ENCODE data around the gene PRDM15.

Gene PRDM15

DNA sequence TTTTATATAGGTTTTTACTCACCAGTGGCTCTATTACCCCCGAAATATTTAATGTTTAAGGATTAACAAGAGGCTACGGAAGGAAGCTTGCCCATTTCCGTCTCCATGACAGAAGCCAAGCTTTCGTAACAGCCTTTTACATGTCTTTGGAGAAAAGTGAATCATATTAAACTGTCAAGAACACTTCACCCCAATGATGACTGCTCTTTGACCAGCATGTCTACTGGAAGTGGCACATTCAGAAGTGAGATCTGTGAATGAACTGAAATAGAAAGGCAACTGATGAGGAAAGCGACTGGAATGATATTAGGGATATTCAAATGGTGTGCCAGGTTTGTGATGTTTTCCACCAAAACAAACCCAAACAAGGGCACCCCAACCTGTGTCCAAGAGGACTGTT, 8.5 kb upstream of the PRDM15 start:
- DNase-seq (ENCODE audit: low read depth in 3 of 3, low spot score in 1 of 3), result no peak

GRCh38 chr21:41886328-41886727, 7.2 kb upstream of the PRDM15 start:
- no peak for DNase-seq (ENCODE audit: low read depth in 3 of 3, low spot score in 1 of 3)

DNA sequence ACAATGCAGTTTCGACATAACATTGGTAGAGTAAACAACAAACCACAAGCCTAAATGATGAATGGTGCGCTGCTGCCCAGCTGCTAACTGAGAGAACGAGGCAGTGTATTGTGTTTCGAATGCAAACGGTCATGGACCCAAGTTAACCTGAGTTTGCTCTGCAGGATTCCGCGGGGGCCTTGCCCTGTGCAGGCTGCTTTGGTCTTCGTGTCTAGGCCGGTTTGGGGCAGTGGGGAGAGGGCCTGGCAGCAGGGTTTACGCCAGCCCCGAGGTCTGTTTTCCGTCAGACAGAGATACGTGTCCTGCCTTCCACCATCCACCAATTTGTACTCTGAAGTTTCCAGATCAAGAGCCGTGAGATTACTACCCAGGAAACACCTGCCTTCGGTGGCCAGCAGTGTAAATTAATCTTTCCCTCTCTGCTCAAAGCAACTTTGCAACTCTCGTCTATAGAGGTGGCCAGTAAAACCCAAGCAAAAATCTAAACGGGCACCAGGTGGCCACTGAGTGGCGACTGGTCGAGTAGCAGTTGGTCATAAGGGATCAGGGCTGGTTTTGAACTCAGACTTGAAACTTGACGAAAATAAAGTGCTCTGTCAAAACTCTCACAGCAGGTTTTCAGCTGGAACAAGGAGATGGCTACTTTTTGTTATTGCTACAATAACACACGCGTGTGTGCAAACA, 6.3 kb upstream of the PRDM15 start:
- DNase-seq (ENCODE audit: low read depth in 3 of 3, low spot score in 1 of 3), result no peak

GRCh38 chr21:41884501-41885030, 5.4 kb upstream of the PRDM15 start:
- DNase-seq (ENCODE audit: low read depth in 3 of 3, low spot score in 1 of 3), result no peak

GRCh38 chr21:41883582-41883981, 4.4 kb upstream of the PRDM15 start:
- no peak for DNase-seq (ENCODE audit: low read depth in 3 of 3, low spot score in 1 of 3)

DNA sequence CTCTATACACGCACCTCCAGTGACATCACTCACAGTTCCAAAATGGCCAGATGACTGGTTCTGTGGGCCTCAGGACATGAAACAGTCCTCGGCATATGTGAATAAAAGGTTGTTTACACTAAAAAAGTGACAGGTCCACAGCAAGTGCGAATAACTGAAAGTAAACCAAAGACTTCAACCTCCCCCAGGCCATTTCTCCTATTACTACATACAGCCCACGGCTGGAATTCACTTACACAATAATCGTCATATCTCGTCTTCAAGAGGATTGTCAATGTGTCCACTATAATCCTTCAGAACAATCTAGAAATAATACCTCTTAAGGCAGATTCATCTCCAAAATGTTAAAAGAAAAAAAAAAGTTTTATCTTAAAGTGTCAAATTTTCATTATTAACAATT, 1.9 kb upstream of the PRDM15 start:
- no peak for DNase-seq (ENCODE audit: low read depth in 3 of 3, low spot score in 1 of 3)

GRCh38 chr21:41880153-41880552, 1.0 kb upstream of the PRDM15 start:
- DNase-seq (ENCODE audit: low read depth in 3 of 3, low spot score in 1 of 3), result no peak

- DNase-seq (ENCODE audit: low read depth in 3 of 3, low spot score in 1 of 3), result peak; percentile 35 to 64 (median 58)
These were observed 334 bp downstream of the PRDM15 start for GRCh38 chr21:41878831-41879189.

- DNase-seq (ENCODE audit: low read depth in 3 of 3, low spot score in 1 of 3), result peak in 1 of 3 donors; percentile 21
These were observed 978 bp downstream of the PRDM15 start for GRCh38 chr21:41877901-41878830.

DNA sequence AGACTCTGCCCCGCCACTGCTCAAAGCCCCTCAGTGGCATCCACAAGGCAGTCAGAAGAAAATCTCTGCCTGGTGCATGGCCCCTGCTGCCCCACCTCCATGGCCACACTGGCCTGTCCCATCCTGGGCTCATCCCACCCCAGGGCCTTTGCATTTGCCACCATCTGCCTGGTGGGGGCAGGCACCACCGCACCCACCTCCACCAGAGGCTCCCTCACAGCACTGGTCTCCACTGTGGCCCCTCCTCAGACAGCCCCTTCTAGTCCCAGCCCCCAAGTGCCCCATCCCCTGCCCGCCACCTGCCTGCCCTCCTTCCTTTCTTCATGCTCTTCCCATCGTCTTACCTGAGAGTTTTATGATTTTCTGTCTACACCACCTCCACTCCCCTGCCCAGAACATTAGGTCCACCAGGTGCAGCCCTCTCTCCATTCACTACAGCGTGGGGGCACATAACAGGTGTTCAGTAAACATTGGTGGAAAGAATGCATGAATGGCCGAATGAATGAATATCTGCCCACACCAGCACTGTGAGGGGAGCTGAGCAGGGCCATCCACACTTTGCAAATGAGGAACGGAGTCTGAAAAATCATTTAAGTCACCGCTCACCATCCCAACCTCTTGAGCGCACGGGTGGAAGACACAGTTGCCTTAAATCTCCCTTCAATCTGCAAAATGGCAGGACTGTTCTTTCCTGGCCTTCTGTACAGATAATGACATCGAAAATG, 2.1 kb downstream of the PRDM15 start:
- DNase-seq (ENCODE audit: low read depth in 3 of 3, low spot score in 1 of 3), result no peak

DNA sequence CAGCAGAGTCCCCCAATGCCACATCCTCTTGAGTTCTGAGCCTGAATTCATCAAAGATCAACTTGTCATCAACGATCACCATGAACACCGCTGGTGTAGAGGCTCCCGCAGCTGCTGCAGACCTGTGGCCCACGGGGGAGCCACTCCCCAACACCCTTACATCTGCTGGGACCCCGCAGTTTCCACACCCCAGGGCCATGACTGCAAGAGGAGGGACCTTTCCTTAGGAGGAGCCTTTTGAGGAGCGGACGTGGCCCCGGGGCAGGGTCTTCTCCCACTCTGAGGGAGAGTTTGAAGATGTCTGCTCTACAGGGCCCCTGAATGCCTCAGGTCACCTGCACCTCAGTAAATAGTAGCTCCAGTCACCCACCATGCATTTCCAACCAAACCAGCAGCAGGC, 2.7 kb downstream of the PRDM15 start:
- DNase-seq (ENCODE audit: low read depth in 3 of 3, low spot score in 1 of 3), result no peak

DNA sequence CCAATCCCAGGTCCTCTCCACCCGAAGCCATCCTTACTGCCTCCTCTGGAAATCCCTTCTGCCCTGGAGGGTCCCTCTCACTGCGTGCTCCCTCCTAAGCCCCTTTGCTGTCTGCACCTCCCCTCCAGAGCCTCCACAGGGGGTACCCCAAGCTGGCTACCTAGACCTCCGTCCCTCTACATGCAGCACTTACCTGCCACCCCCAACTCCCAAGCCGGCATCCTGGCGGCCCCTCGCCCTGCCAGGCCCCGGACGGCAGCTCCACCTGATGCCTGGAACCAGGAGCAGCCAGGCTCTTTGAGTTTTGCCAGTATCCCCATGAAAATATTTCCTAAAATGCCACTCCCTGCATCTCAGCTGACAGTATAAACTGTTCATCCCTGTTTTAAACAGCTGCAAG, 4.1 kb downstream of the PRDM15 start:
- DNase-seq (ENCODE audit: low read depth in 3 of 3, low spot score in 1 of 3), result no peak

GRCh38 chr21:41874611-41875010, 4.5 kb downstream of the PRDM15 start:
- no peak for DNase-seq (ENCODE audit: low read depth in 3 of 3, low spot score in 1 of 3)

- no peak for DNase-seq (ENCODE audit: low read depth in 3 of 3, low spot score in 1 of 3)
These were observed 5.7 kb downstream of the PRDM15 start for GRCh38 chr21:41873426-41873825.

GRCh38 chr21:41873005-41873404, 6.1 kb downstream of the PRDM15 start:
- no peak for DNase-seq (ENCODE audit: low read depth in 3 of 3, low spot score in 1 of 3)

DNA sequence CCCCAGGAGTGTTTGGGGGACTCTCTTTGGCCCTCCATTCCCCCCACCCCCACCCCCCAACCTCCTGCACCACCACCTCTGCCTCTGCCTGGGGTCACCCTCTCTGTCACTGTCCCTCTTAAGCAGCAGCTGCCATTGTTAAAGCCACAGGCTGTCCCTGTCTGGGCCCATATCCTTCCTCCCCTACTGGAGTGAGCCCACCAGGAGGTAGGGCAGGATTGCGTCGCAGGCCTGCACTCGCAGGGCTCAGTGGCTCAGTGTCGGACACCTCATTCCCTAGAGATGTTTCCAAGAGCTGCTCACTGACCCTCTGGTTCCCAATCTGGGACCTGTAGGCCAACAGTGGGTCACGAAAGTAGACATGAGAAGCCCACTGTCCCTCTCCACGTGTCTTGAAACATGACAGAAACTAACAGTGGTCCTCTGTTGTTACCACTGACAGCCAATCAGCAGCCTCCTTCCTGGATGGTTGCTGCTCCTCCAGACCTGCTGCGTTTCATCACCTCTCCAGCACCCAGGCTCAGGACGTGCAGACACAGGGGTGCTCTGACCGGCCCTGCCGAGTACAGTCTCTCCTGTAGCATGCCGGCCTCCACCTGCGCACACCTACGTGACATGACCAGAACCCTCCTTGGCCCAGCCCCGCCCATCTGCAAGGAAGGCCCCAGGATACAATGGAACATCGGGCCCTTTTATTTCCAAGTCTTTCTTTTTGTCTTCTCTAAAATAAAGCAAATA, 7.7 kb downstream of the PRDM15 start:
- DNase-seq (ENCODE audit: low read depth in 3 of 3, low spot score in 1 of 3), result no peak

- DNase-seq (ENCODE audit: low read depth in 3 of 3, low spot score in 1 of 3), result no peak
These were observed 9.4 kb downstream of the PRDM15 start for GRCh38 chr21:41869771-41870170.

DNA sequence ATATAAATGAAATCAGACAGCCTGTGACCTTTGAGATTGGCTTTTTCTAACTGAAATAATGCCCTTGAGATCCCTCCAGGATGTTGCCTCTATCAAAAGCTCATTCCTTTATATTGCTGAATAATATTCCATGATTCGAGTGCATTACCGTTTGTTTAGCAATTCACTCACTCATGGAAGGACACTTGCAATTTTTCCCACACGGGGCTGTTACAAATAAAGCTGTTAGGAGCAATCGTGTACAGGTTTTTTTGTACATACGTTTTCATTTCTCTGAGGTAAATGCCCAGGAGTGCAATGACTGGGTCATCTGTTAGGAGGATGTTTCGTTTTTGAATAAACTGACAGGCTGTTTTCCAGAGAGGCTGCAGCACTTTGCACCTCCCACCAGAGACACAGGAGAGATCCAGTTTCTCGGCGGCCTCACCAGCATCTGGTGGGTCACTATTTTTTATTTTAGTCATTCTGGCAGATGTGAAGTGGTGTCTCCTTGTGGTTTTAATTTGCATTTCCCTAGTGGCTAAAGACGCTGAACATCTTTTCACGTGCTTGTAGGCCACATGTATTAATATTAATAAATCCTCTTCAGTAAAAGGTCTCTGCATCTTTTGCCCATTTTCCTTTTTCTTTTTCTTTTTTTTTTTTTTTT, 11.0 kb downstream of the PRDM15 start:
- DNase-seq (ENCODE audit: low read depth in 3 of 3, low spot score in 1 of 3), result no peak

DNA sequence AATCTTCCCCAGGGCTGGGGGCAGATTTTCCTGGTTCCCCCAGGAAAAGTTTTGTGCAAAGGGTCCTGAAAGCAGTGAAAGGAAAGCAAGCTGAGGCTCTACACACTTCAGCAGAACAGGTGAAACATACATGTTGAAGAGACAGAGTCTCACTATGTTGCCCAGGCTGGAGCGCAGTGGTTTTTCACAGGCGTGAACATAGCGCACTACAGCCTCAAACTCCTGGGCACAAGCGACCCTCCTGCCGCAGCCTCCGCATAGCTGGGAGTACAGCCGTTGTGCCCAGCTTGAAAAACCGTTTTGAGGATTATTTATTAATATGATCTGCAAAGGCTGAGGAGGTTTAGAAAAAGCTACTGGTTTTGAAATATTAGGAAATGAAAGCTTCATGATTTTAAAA, 11.8 kb downstream of the PRDM15 start:
- DNase-seq (ENCODE audit: low read depth in 3 of 3, low spot score in 1 of 3), result no peak

DNA sequence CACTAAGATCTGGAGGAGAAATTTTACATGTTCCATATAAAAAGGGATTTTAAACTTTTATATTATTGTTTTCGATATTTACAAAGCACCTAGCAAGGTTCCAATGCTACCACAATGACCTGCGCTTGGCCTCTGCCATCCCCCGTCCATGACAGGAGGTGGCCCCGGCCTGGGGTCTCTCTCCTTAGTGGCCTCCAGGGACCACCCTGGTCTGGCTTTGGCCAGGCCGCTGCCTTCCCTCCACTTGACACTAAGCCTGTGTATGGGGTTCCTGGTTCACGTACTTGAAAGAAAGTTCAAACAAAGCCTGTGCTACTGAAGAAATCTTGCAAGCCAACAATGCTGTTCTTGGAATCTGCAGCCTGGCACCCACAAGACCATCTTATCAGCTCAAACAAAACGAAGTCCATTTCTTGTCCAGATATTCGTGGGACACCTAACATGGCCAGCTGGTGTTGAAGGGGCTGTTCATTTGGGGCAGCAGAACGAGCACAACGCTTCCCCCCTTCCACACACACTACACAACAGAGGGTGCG, 12.8 kb downstream of the PRDM15 start:
- no peak for DNase-seq (ENCODE audit: low read depth in 3 of 3, low spot score in 1 of 3)
